Measurements from ENCODE around the gene ANKFN1.

DNA sequence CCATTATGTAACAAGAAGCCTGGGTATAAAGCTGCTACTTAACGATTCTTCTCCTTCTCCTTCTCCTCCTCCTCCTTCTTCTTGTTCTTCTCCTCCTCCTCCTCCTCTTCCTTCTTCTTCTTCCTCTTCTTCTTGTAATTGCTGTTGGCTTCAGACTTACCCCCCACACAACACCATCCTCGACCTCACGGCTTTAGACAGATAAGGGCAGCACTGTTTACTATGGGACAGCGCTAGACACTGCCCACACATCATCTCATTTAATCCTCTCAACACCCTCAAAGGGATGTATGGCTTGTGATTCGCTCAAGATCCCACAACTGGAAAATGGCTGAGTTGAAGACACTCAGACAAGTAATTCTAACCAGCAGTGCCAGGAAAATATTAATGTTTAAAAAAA lies 379.7 kb downstream of the ANKFN1 start:
- TF ChIP-seq GATA3 (IDR thresholded peaks at IDR 0.05; ENCODE audit: low read depth, low read length) (no peak), GATA2 (IDR thresholded peaks at IDR 0.05; ENCODE audit: low read depth, low read length) (no peak)

Data from SH-SY5Y (cell line).